ENCODE measurements around the gene FGGY.
"Not testable (repeated sequence)": the region's sequence is repeated elsewhere in the genome, so short reads cannot be mapped to it uniquely, and the experiment has no call there.

FGGY gene

GRCh38 chr1:59544615-59545293, 247.9 kb downstream of the FGGY start:
- no peak for DNase-seq (ENCODE audit: low read depth in 2 of 2)

DNA sequence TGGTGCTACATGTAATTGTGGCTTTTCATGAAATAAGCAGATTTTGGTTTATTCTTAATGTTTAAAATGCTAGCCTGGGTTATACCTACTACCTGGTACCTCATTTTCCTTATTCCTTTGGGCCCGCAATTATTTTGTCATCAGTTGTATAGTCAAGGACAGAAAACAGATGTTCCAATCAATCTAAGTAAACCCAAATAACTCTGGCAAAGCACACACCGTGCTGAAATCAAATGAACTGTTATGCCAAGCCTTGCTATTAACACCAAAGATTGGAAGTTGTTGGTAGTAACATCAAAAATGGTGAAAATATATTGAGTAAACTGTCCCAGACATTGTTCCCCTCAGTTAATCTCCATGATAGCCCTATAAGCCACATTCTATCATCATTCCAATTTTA, 248.9 kb downstream of the FGGY start:
- no peak for DNase-seq (ENCODE audit: low read depth in 2 of 2)

GRCh38 chr1:59549066-59549837, 252.4 kb downstream of the FGGY start:
- DNase-seq (ENCODE audit: low read depth in 2 of 2): no peak

DNA sequence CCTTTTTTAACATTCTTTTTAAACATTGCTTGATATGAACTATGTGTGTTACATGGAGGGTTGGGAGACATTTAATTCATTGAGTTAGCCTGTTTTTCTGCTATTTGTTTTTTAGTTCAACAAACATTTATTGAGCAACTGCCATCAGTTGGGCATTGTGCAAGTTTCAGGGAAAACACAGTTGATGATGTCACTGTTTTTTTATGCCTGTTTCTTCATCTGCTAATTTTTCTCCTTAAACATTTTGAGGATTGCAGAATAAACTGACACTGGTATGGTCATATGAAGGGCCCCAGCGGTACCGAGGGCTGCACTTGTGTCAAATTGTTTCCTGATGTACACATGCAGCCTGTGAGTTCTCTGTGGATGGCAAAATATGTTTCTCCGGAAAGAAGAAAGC, 253.0 kb downstream of the FGGY start:
- no peak for DNase-seq (ENCODE audit: low read depth in 2 of 2)

DNA sequence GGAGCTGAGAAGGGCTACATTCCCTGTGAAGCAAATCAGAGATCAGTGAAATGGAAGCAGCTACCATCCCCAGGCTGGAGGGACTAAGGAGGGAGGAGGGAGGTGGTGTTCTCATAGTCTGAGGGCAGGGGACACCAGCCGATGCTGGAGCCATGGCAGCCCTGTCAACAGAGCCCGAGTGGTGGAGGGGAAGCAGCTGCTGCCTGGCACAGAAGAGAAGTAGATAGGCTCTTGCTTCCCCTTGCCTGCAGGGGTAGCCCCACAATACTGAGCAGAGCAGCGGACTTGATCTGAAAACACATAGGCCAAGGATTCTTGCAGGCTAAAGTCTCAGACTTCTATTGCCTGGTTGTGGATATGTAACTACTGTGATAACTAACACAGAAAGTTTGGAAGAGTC, 255.1 kb downstream of the FGGY start:
- no peak for DNase-seq (ENCODE audit: low read depth in 2 of 2)

- no peak for DNase-seq (ENCODE audit: low read depth in 2 of 2)
Measured at GRCh38 chr1:59553371-59553770, 256.5 kb downstream of the FGGY start.

DNA sequence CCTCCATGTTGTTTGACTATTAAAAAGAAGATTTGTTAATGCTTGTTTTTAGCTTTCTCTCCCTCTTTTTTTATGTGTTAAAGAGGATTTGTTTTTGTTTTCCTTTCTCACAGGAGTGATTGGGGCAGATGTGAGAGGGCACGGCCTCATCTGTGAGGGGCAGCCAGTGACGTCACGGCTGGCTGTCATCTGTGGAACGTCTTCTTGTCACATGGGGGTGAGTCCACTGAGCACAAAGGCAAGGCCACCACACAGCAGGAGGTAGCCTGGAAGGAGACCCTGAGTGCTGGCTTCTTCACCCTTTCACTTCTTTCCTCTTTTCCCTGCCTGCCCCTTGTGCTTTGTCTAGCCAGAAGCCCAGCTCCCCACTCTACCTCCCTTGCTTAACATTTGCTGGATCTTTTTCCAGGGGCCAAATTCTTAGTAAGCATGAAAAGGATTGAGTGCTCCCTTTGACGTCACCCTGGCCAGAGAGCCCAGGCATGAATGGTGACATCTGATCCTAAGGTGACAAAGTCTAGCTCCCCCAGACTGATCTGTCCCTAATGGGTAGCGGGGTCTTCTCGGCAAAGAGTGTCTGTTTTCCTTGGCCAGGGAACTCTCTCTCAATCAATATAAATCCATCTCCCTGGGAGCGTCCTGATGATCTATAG, 257.2 kb downstream of the FGGY start:
- DNase-seq (ENCODE audit: low read depth in 2 of 2): no peak

- DNase-seq (ENCODE audit: low read depth in 2 of 2): no peak
Measured at GRCh38 chr1:59554752-59555151, 257.9 kb downstream of the FGGY start.

- DNase-seq (ENCODE audit: low read depth in 2 of 2): no peak
Measured at GRCh38 chr1:59556398-59556797, 259.5 kb downstream of the FGGY start.

DNA sequence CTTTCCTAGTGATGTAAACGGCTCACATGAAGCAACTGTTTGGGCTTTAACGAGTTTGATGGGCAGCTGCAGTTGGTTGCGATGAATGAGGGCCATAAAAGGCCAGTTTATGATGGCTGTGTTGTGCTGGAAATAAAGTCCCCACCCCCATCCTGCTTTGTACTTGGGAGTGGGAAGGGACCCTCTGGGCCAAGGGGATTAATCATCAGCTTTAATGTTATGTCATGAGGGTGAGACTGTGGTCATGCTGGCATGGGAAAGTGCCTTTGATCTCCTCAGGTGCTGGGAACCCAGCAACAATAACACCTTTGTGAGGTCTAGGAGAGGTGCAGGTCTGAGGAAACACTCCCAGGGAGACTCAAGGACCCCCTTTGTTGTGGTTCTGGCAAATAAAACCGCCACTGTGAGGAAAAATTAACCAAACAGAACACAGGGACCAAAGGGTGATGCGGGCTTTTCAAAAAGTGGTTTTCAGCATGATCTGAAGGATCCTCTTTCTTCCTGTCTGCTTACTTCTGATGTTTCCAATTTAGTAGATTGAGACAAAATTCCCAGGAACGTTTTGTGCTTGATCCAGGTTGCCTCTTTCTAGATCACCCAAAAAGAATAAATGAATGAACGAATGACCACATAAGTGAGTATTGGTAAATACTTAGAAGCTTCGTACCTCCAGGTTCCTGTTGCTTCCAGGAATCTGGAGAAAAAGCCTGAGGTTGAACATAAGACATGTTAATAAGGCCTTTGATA, 260.1 kb downstream of the FGGY start:
- no peak for DNase-seq (ENCODE audit: low read depth in 2 of 2)

- no peak for DNase-seq (ENCODE audit: low read depth in 2 of 2)
Measured at GRCh38 chr1:59557549-59557885, 260.6 kb downstream of the FGGY start.

DNA sequence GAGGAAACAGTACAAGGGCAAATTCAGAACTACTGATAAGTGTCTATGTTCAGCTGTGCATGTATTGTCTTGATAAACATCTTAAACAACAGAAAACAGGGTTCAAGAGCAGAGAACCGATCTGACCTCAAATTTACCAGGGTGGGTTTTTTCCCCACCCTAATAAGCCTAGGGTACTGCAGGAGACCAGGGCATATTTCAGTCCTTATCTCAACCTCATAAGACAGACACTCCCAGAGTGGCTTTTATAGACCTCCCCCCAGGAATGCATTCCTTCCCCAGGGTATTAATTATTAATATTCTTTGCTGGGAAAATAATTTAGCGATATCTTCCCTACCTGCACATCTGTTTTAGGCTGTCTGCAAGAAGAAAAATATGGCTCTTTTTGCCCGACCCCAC, 261.7 kb downstream of the FGGY start:
- DNase-seq (ENCODE audit: low read depth in 2 of 2): not testable (repeated sequence)

DNA sequence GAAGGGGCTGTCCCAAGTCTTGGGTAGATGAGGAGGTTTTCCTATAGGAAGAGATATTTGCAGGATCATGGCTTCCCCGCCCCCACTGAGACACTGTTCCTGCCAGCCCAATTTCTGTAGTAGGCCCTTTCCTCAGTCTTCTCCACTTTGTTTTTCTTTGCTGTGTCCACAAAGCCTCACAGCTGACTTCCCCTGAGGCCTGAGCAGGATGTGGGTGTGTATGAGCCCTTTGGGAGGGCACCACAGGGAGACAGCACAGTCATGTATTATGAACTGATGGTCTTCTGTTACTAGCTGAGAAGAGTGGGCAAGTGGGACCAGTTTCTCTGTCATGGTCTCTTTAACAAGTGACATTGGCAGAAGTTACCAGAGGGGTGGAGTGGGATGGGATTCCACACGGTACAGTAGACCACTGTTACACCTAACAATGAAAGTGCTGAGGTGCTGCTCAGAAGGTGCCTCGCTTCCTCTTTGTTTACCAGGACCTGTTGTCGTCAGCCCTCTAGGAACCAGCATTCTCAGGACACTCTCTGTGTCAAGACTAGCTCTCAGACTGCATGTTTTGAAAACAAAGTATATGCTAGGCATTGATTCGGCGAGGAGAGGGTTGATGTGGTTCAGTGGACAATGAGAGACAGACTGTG, 264.0 kb downstream of the FGGY start:
- no peak for DNase-seq (ENCODE audit: low read depth in 2 of 2)

GRCh38 chr1:59561796-59562195, 264.9 kb downstream of the FGGY start:
- no peak for DNase-seq (ENCODE audit: low read depth in 2 of 2)

DNA sequence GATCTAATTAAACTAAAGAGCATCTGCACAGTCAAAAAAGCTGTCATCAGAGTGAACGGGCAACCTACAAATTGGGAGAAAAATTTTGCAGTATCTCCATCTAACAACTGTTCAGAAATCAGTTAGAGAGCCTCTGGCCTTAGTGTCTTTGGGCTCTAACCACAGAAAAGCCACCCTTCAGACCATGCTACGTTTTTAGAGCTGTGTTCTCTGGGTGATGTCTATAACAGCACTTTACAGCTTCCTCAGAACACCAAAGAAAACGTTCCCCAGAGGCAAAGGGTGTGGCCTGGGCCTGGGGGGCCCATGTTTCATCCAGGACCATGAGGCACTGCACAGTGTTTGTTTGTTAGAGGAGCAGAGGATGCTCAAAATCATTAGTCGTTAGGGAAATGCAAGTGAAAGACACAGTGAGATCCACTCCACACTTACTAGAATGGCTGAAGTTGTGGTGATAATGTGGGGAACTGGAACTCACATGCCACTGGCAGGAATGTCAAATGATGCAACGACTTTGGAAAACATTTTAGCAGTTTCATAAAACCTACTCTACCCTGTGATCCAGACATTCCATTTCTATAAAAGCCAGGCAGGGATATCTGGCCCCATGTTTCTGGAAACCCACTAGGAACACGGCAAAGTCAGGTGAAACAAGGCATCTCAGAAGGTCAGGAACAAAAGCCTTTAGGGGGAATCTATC, 267.4 kb downstream of the FGGY start:
- DNase-seq (ENCODE audit: low read depth in 2 of 2): no peak

GRCh38 chr1:59565611-59566410, 268.9 kb downstream of the FGGY start:
- no peak for DNase-seq (ENCODE audit: low read depth in 2 of 2)

DNA sequence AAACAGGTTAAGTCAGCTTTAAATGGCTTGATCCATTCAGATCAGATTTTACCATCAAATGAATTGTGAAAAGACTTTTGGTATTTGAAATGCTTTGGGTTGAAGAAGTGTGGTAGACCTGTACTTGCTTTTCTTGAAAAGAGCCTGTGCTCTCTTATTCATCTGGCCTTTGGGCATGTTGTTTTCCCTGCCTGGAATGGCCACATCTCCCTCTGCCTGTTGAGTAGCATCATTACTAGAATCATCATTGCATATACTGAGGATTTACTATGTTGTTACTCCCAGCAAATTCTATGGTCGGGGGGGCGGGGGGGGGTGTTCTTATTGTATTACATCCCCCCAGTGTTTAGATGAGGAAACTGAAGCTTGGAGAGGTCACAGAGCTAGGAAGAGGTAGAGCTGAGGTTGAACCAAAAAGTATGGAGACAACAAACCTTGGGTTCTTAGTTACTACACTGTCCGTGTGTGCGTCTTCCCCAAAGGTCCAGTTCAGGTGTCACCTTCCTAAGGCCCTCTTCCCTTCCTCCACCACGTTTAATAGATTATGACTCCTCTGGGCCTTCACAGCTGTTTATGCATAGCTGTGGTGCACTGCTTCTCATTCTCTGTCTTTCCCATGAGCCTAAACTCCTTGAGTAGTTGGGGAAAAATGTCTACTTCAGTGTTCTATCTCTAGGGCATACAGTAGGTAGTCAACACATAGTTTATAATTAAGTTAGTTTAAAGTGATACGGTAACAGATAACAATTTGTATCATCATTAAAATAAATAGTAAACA, 271.5 kb downstream of the FGGY start:
- no peak for DNase-seq (ENCODE audit: low read depth in 2 of 2)

- no peak for DNase-seq (ENCODE audit: low read depth in 2 of 2)
Measured at GRCh38 chr1:59569198-59569597, 272.3 kb downstream of the FGGY start.

- no peak for DNase-seq (ENCODE audit: low read depth in 2 of 2)
Measured at GRCh38 chr1:59570524-59570923, 273.6 kb downstream of the FGGY start.

DNA sequence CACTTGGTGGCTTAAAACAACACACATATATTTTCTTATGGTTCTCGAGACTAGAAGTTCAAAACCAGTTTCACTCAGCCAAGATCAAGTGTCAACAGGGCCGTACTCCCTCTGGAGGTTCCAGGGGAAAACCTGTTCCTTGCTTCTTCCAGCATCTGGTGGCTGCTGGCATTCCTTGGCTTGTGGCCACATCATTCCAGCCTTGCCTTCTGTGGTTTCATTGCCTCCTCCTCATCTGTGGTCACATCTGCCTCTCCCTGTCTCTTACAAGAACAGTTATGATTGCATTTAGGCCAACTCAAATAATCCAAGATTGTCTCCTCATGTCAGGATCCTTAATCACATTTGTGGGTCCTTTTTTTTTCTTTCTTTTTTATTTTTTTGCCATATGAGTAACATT, 277.2 kb downstream of the FGGY start:
- DNase-seq (ENCODE audit: low read depth in 2 of 2): no peak

All from stimulated activated CD8-positive, alpha-beta memory T cell treated with anti-CD3 and anti-CD28 coated beads, Interleukin-15, amount 100 ng/mL, for 4 hours (primary cell).